ENCODE measurements around the gene AGAP3. TPM values are rescaled to one million over a fixed set of nuclear protein-coding genes. Genes with fewer than 3 reads are reported as not detected.

Gene AGAP3
- total and polyA plus RNA-seq, 2 donors from 2014 or later = 35.8 to 64.4 TPM

GRCh38 chr7:151128144-151128543 is 41.9 kb downstream of the AGAP3 start:
- Histone ChIP-seq H3K4me3 (ENCODE audit: low read length in 3 of 3) (no peak overlapping the region), H3K9ac (ENCODE audit: low read length in 3 of 3) (no peak overlapping the region), H3K27me3 (ENCODE audit: control insufficient read depth, insufficient read depth, low read length) (no peaks in the 10 kb centered on the region), H3K9me3 (ENCODE audit: control insufficient read depth in 2 of 3, insufficient read depth in 1 of 3, low read length in 3 of 3) (no peaks in the 10 kb centered on the region), H3K4me1 (ENCODE audit: control insufficient read depth in 2 of 3, insufficient read depth in 2 of 3, low read depth in 1 of 3, low read length in 3 of 3) (peaks cover 0 to 5% (median 0%) of the 10 kb centered on the region in 3 donors), H3K27ac (ENCODE audit: low read depth in 2 of 2, low read length in 2 of 2) (no peak overlapping the region), H3K36me3 (ENCODE audit: control insufficient read depth in 2 of 3, insufficient read depth in 3 of 3, low read length in 3 of 3) (peaks cover 0 to 28% (median 13%) of the 10 kb centered on the region in 3 donors)
- TF ChIP-seq CTCF (IDR thresholded peaks at IDR 0.05; ENCODE audit: borderline replicate concordance, extremely low read depth, insufficient read depth) = no peak
- no peak for FAIRE-seq
- intact Hi-C loops (cut with DNase I) = no loop called here
- DNase-seq = no peak

GRCh38 chr7:151128716-151129115 is 42.4 kb downstream of the AGAP3 start:
- Histone ChIP-seq H3K4me1 (ENCODE audit: control insufficient read depth in 2 of 3, insufficient read depth in 2 of 3, low read depth in 1 of 3, low read length in 3 of 3) (peaks cover 0 to 5% (median 0%) of the 10 kb centered on the region in 3 donors), H3K9ac (ENCODE audit: low read length in 3 of 3) (no peak overlapping the region), H3K36me3 (ENCODE audit: control insufficient read depth in 2 of 3, insufficient read depth in 3 of 3, low read length in 3 of 3) (peaks cover 0 to 32% (median 15%) of the 10 kb centered on the region in 3 donors), H3K27ac (ENCODE audit: low read depth in 2 of 2, low read length in 2 of 2) (no peak overlapping the region), H3K9me3 (ENCODE audit: control insufficient read depth in 2 of 3, insufficient read depth in 1 of 3, low read length in 3 of 3) (no peaks in the 10 kb centered on the region), H3K4me3 (ENCODE audit: low read length in 3 of 3) (no peak overlapping the region), H3K27me3 (ENCODE audit: control insufficient read depth, insufficient read depth, low read length) (no peaks in the 10 kb centered on the region)
- intact Hi-C loops (cut with DNase I) = no loop called here
- DNase-seq (no peak), FAIRE-seq (no peak)
- TF ChIP-seq CTCF (IDR thresholded peaks at IDR 0.05; ENCODE audit: borderline replicate concordance, extremely low read depth, insufficient read depth) = no peak

- TF ChIP-seq CTCF (IDR thresholded peaks at IDR 0.05; ENCODE audit: borderline replicate concordance, extremely low read depth, insufficient read depth) = no peak
- H3K4me3 ChIP-seq (ENCODE audit: low read length in 3 of 3) = no peak overlapping the region
- intact Hi-C loops (cut with DNase I) = no loop called here
- DNase-seq (peak in 2 of 5 donors; percentile 37 to 39), FAIRE-seq (no peak)
- H3K36me3 ChIP-seq (ENCODE audit: control insufficient read depth in 2 of 3, insufficient read depth in 3 of 3, low read length in 3 of 3) = peaks cover 0 to 34% (median 17%) of the 10 kb centered on the region in 3 donors
- no peak overlapping the region for H3K27ac ChIP-seq (ENCODE audit: low read depth in 2 of 2, low read length in 2 of 2)
- H3K9me3 ChIP-seq (ENCODE audit: control insufficient read depth in 2 of 3, insufficient read depth in 1 of 3, low read length in 3 of 3) = no peaks in the 10 kb centered on the region
- H3K27me3 ChIP-seq (ENCODE audit: control insufficient read depth, insufficient read depth, low read length) = no peaks in the 10 kb centered on the region
- H3K4me1 ChIP-seq (ENCODE audit: control insufficient read depth in 2 of 3, insufficient read depth in 2 of 3, low read depth in 1 of 3, low read length in 3 of 3) = peaks cover 0 to 5% (median 0%) of the 10 kb centered on the region in 3 donors
- H3K9ac ChIP-seq (ENCODE audit: low read length in 3 of 3) = no peak overlapping the region
Measured at GRCh38 chr7:151129117-151129959, 43.1 kb downstream of the AGAP3 start.
